Gastrocnemius medialis (tissue), 4 donors: ENCODE measurements around the gene ELAVL1. TPM values are rescaled to one million over a fixed set of nuclear protein-coding genes. Genes with fewer than 3 reads are reported as not detected.

Experiments
- ATAC-seq, 2 donors: fragments of 150-250 bp; one replicate each; pipeline ENCODE4 v1.9.1; 2016
- DNase-seq, 2 donors: peaks; one replicate each; pipeline ENCODE4 v3.0.0-alpha.2; 2019
- H3K27ac ChIP-seq, 4 donors: fragments of 200-600 bp; sonication (generic); 1 replicate in 1 of 4; 2 replicates in 3 of 4; pipeline ENCODE4 v1.5.1; 2016 to 2018; ENCODE audit warnings: mild to moderate bottlenecking in 2 of 4, moderate library complexity in 1 of 4
- H3K27me3 ChIP-seq, 3 donors: fragments of 200-600 bp; sonication (generic) in 2 of 3; 1 replicate in 1 of 3; 2 replicates in 2 of 3; pipeline versions ENCODE4 v1.5.1 to v1.6.0; 2016 to 2019; ENCODE audit warnings: mild to moderate bottlenecking in 1 of 3, moderate library complexity in 1 of 3
- H3K36me3 ChIP-seq, 2 donors: fragments of 200-600 bp; sonication (generic) in 1 of 2; one replicate each; pipeline ENCODE4 v1.5.1; 2017 to 2018
- H3K4me1 ChIP-seq, 2 donors: fragments of 200-600 bp; sonication (generic) in 1 of 2; one replicate each; pipeline ENCODE4 v1.5.1; 2016 to 2017; ENCODE audit warnings: mild to moderate bottlenecking in 2 of 2
- H3K4me3 ChIP-seq, 4 donors: fragments of 200-600 bp; sonication (generic) in 3 of 4; 1 replicate in 1 of 4; 2 replicates in 3 of 4; pipeline ENCODE4 v1.5.1; 2016 to 2019; ENCODE audit warnings: mild to moderate bottlenecking in 2 of 4
- H3K9me3 ChIP-seq, 3 donors: fragments of 200-600 bp; sonication (generic) in 2 of 3; 1 replicate in 1 of 3; 2 replicates in 2 of 3; pipeline ENCODE4 v1.5.1; 2016 to 2019
- POLR2A ChIP-seq, 2 donors: fragments of 450-650 bp; IDR thresholded peaks; one replicate each; pipeline ENCODE4 v1.6.1; 2017; ENCODE audit warnings: antibody characterized with exemption in 2 of 2, mild to moderate bottlenecking in 2 of 2, moderate library complexity in 2 of 2
- in situ Hi-C, 4 donors: fragments of 200-750 bp; cut with MboI; loops; one replicate each; pipeline versions ENCODE4 v1.15.0 to v1.8.0; 2017; ENCODE audit warnings: low sequenced_read_pairs in 4 of 4
- intact Hi-C: fragments of 100-400 bp; cut with DNase I; formaldehyde crosslinking; loops from one replicate; pipeline ENCODE4 v1.15.1; 2023; ENCODE audit warnings: low total_unique reads
- total RNA-seq, 4 donors: library from RNA; depleted of rRNA; stranded (reverse); fragments of >200 nt; gene quantifications; one replicate each; pipeline versions ENCODE4 v1.1.0 to v1.2.3, GENCODE V29; 2016
- TF ChIP-seq, protein P1 (sequence below), 5 experiments: fragments of 450-650 bp in 3 of 5; fragments of 200-600 bp in 2 of 5; sonication (generic) in 2 of 5; IDR thresholded peaks in 4 of 5; conservative IDR thresholded peaks in 1 of 5; 1 replicate in 4 of 5; 2 replicates in 1 of 5; pipeline ENCODE4 v1.5.1; 2016 to 2019; ENCODE audit warnings: antibody characterized with exemption in 5 of 5, mild to moderate bottlenecking in 3 of 5, moderate library complexity in 3 of 5

ELAVL1 gene
- total RNA-seq, 4 donors from 2014 or later: 18.2 to 40.5 (median 28.9) TPM

DNA sequence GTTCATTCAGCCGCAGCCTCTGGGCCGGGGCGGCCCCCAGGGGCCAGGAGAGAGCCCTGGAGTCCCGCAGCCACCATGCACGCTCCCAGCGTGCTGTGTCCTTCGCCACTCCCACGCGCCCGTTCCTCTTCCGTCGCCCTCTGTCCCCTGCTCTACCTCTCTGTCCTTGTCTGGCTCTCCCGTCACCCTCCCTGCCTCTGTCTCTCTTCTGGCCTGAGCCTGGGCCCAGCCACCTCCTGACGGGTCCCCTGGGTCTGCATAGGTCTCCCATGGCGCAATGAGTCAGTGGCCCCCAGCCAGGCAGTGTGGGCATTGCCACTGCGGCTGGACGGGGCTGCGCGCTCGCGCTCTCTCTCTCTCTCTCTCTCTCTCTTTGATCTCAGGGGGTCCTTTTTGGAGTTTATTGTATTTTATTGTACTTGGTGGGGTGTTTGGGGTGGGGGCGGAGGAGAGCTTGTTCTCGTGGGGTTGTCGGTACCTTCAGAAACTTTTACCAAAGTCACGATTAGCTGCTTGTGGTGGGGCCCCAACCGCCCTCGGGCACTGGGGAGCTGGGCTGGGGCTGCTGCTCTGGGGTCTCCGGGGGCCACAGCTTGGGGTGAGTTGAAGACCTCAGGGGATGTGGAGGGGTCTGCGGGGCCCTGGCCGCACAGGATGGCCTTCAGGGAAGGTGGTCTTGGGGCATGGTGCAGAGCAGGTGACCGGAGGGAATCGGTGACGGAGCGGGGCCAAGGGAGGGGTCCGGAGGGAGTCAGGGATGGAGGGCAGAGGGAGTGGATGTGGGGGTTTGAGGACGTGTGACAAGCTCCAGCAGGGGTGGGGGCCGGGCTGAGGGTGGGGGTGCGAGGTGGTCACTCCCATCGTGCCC lies 92.5 kb downstream of the ELAVL1 start:
- Histone ChIP-seq H3K4me3 (no peak overlapping the region), H3K4me1 (peaks cover 7 to 16% of the 10 kb centered on the region in 2 donors), H3K27ac (no peak overlapping the region), H3K36me3 (peaks cover 0 to 38% of the 10 kb centered on the region in 2 donors), H3K27me3 (peaks cover 28 to 34% (median 33%) of the 10 kb centered on the region in 3 donors), H3K9me3 (no peaks in the 10 kb centered on the region)
- no peak for ATAC-seq
- in situ Hi-C loops: no loop called here
- no peak for DNase-seq
- intact Hi-C loops: no loop called here
- TF ChIP-seq, protein P1, sequence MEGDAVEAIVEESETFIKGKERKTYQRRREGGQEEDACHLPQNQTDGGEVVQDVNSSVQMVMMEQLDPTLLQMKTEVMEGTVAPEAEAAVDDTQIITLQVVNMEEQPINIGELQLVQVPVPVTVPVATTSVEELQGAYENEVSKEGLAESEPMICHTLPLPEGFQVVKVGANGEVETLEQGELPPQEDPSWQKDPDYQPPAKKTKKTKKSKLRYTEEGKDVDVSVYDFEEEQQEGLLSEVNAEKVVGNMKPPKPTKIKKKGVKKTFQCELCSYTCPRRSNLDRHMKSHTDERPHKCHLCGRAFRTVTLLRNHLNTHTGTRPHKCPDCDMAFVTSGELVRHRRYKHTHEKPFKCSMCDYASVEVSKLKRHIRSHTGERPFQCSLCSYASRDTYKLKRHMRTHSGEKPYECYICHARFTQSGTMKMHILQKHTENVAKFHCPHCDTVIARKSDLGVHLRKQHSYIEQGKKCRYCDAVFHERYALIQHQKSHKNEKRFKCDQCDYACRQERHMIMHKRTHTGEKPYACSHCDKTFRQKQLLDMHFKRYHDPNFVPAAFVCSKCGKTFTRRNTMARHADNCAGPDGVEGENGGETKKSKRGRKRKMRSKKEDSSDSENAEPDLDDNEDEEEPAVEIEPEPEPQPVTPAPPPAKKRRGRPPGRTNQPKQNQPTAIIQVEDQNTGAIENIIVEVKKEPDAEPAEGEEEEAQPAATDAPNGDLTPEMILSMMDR (IDR thresholded peaks at IDR 0.05 in 4 of 5, conservative IDR thresholded peaks at IDR 0.05 in 1 of 5): no peak
- no peak for TF ChIP-seq POLR2A (IDR thresholded peaks at IDR 0.05)

DNA sequence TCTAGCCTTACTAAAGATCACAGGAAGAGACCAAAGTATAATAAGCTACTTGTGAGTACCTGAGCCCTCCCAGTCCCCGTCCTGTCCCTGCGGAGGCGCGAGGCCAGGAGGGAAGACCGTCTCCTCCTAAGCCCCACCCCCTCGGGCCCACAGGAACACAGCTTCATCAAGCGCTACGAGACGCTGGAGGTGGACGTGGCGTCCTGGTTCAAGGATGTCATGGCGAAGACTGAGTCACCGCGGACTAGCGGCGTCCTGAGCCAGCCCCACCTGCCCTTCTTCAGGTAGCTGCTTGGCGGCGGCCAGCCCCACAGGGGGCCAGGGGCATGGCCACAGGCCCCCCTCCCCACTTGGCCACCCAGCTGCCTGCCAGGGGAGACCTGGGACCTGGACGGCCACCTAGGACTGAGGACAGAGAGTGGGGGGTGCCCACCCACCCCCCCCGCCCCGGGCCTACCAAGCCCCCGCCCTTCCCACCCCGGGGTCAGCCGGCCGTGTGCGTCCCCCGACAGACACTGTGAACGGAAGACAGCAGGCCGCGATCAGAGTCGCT lies 93.2 kb downstream of the ELAVL1 start:
- intact Hi-C loops: no loop called here
- ATAC-seq (no peak), DNase-seq (no peak)
- peaks cover 5 to 19% of the 10 kb centered on the region in 2 donors for H3K4me1 ChIP-seq
- in situ Hi-C loops: no loop called here
- TF ChIP-seq, protein P1 (IDR thresholded peaks at IDR 0.05 in 4 of 5, conservative IDR thresholded peaks at IDR 0.05 in 1 of 5): no peak
- TF ChIP-seq POLR2A (IDR thresholded peaks at IDR 0.05): no peak
- H3K4me3 ChIP-seq: no peak overlapping the region
- H3K9me3 ChIP-seq: no peaks in the 10 kb centered on the region
- H3K36me3 ChIP-seq: peaks cover 0 to 38% of the 10 kb centered on the region in 2 donors
- H3K27ac ChIP-seq: no peak overlapping the region
- peaks cover 24 to 27% (median 26%) of the 10 kb centered on the region in 3 donors for H3K27me3 ChIP-seq

DNA sequence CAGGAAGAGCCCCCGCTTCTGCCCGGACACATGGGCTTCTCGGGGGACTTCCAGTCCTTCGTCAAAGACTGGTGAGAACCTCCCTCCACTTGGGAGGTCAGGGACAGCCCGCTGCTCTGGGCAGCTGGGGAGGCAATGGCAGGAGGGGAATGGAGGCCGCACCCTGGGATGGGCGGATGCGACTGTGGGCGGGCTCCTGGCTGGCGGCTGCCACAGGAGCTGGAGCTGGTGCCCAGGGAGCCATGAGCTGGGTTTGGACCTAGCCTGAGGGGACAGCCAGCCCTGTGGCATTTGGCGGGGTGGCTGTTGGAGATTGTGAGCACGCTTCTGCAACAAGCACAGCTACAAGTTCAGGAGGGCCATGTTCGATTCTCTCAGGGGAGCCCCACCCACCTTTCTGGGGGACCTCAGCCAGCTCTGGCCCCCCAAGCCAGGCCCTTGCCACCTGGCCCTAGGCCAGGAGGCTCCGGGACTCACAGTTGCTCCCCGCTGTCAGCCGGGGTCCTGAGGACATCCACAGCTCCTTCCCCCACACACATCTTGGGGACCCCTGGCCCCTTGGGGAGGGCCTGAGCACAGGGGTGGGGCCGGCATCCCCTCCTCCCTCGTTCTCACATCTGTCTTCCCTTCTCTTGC lies 93.8 kb downstream of the ELAVL1 start:
- peaks cover 0 to 38% of the 10 kb centered on the region in 2 donors for H3K36me3 ChIP-seq
- intact Hi-C loops (no loop called here), in situ Hi-C loops (no loop called here)
- no peak for ATAC-seq
- no peak for TF ChIP-seq POLR2A (IDR thresholded peaks at IDR 0.05)
- TF ChIP-seq, protein P1 (IDR thresholded peaks at IDR 0.05 in 4 of 5, conservative IDR thresholded peaks at IDR 0.05 in 1 of 5): no peak
- DNase-seq: no peak
- peaks cover 4 to 22% of the 10 kb centered on the region in 2 donors for H3K4me1 ChIP-seq
- H3K27ac ChIP-seq: no peak overlapping the region
- H3K27me3 ChIP-seq: peaks cover 20 to 22% (median 20%) of the 10 kb centered on the region in 3 donors
- H3K9me3 ChIP-seq: no peaks in the 10 kb centered on the region
- H3K4me3 ChIP-seq: no peak overlapping the region

DNA sequence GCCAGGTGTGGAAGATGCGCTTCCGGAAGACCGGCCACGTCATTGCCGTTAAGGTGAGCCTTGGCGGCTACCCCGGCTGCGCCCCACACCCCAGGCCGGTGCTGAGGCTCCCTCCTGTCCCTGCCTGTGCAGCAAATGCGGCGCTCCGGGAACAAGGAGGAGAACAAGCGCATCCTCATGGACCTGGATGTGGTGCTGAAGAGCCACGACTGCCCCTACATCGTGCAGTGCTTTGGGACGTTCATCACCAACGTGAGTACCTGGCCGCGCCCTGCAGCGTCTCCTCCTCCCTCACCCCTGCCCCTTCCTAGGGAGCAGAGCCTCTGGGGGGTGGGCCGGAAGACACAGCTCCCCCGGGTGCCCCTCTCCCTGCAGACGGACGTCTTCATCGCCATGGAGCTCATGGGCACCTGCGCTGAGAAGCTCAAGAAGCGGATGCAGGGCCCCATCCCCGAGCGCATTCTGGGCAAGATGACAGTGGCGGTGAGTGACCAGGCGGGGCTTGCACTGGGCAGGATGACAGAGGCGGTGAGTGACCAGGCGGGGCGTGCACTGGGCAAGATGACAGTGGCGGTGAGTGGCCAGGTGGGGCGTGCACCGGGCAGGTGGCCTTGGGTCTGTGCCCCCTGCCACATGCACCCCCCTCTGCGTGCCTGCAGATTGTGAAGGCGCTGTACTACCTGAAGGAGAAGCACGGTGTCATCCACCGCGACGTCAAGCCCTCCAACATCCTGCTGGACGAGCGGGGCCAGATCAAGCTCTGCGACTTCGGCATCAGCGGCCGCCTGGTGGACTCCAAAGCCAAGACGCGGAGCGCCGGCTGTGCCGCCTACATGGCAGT lies 94.9 kb downstream of the ELAVL1 start:
- ATAC-seq: no peak

More for the DNA sequence above, 94.9 kb downstream of the ELAVL1 start:
- DNase-seq: no peak
- Histone ChIP-seq H3K27me3 (peaks cover 9 to 12% (median 11%) of the 10 kb centered on the region in 3 donors), H3K27ac (no peak overlapping the region), H3K9me3 (no peaks in the 10 kb centered on the region), H3K36me3 (peaks cover 0 to 48% of the 10 kb centered on the region in 2 donors), H3K4me1 (peaks cover under 1 to 15% of the 10 kb centered on the region in 2 donors), H3K4me3 (no peak overlapping the region)
- in situ Hi-C loops (no loop called here), intact Hi-C loops (no loop called here)
- TF ChIP-seq, protein P1 (IDR thresholded peaks at IDR 0.05 in 4 of 5, conservative IDR thresholded peaks at IDR 0.05 in 1 of 5): no peak
- no peak for TF ChIP-seq POLR2A (IDR thresholded peaks at IDR 0.05)
